Hepatocyte (in vitro differentiated cells): ENCODE measurements around the gene MAP2.

Experiments
- EZH2 ChIP-seq: fragments of 200-600 bp; sonication (generic); IDR thresholded peaks from 2 replicates; pipeline ENCODE4 v1.6.1; 2016; ENCODE audit warnings: antibody characterized with exemption, mild to moderate bottlenecking, borderline replicate concordance
- TF ChIP-seq, protein P1 (sequence below): fragments of 200-600 bp; sonication (generic); IDR thresholded peaks from 2 replicates; pipeline ENCODE4 v1.5.1; 2016; ENCODE audit warnings: antibody characterized with exemption, mild to moderate bottlenecking; ENCODE audit not compliant: poor library complexity

DNA sequence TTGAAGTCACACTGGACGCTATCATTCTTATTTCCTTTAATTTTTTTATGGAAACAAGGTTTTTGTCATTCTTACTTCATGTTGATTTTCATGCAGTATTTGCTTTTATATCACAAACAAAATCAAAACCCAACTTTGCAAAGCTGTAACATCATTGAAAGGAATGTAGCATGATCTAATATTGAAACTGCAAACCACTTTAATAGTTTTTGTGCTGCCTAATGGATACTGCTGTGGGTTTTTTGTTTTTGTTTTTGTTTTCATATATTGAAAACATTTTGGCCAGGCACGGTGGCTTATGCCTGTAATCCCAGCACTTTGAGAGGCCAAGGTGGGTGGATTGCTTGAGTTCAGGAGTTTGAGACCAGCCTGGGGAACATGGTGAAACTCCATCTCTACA is 81.6 kb downstream of the MAP2 start:
- TF ChIP-seq, protein P1, sequence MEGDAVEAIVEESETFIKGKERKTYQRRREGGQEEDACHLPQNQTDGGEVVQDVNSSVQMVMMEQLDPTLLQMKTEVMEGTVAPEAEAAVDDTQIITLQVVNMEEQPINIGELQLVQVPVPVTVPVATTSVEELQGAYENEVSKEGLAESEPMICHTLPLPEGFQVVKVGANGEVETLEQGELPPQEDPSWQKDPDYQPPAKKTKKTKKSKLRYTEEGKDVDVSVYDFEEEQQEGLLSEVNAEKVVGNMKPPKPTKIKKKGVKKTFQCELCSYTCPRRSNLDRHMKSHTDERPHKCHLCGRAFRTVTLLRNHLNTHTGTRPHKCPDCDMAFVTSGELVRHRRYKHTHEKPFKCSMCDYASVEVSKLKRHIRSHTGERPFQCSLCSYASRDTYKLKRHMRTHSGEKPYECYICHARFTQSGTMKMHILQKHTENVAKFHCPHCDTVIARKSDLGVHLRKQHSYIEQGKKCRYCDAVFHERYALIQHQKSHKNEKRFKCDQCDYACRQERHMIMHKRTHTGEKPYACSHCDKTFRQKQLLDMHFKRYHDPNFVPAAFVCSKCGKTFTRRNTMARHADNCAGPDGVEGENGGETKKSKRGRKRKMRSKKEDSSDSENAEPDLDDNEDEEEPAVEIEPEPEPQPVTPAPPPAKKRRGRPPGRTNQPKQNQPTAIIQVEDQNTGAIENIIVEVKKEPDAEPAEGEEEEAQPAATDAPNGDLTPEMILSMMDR: no peak
- TF ChIP-seq EZH2: no peak
